T-helper 17 cell (primary cell): Measurements from ENCODE around the gene ARID1B. TPM values are rescaled to one million over a fixed set of nuclear protein-coding genes. Genes with fewer than 3 reads are reported as not detected.
A peak's percentile ranks its signal among the peaks of the same experiment; 100 is the strongest.

ENCODE experiments used
- ATAC-seq: fragments of 150-1000 bp; cut with Tn5 transposase; 2 replicates; pipeline ENCODE4 v1.10.0; 2021; ENCODE audit warnings: mild to moderate bottlenecking, moderate library complexity
- DNase-seq, 3 donors: peaks; one replicate each; pipeline versions ENCODE4 v3.0.0 to v3.0.0-alpha.2; 2020 to 2021
- H3K9me3 ChIP-seq: one replicate; pipeline ENCODE4 v1.7.0; 2013; ENCODE audit warnings: low read length, mild to moderate bottlenecking; ENCODE audit not compliant: control insufficient read depth, poor library complexity, severe bottlenecking
- H3K27ac Mint-ChIP-seq: one replicate; pipeline ENCODE4 v1.8.0; 2022; ENCODE audit warnings: mild to moderate bottlenecking, moderate library complexity, mixed read lengths
- H3K27me3 Mint-ChIP-seq: one replicate; pipeline ENCODE4 v1.8.0; 2022; ENCODE audit warnings: mixed read lengths
- H3K36me3 Mint-ChIP-seq: one replicate; pipeline ENCODE4 v1.8.0; 2022; ENCODE audit warnings: low read depth, mixed read lengths
- H3K4me1 Mint-ChIP-seq: one replicate; pipeline ENCODE4 v1.8.0; 2022; ENCODE audit warnings: mild to moderate bottlenecking, mixed read lengths
- H3K4me3 Mint-ChIP-seq: one replicate; pipeline ENCODE4 v1.8.0; 2022; ENCODE audit warnings: mild to moderate bottlenecking, moderate library complexity, mixed read lengths
- total RNA-seq, 4 donors: library from RNA in 2 of 4; stranded (reverse) in 2 of 4; gene quantifications; one replicate each; pipeline ENCODE4 v1.2.3 and lab custom pipeline; 2022 to 2026

Gene ARID1B
- total RNA-seq, 2 donors from 2014 or later, result 149 to 158 TPM

DNA sequence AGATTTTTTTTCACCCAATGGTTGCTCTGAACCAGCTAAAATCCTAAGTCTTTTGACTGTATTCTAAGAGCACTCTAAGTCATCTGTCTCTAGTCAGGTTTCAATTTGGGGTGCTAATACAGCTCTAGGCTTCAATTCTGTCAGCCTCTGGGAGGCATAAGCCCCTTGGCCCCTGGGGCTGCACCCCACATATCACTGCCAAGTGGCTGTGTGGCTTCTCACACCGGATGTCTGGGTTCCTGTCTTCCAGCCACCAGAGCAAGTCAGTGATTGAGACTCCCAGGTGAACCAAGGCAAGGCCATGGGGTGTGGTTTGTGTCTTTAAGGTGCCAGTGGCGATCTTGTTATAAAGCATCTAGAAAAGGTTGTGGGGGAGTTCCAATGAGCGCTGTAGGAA, 409.6 kb downstream of the ARID1B start:
- H3K27ac Mint-ChIP-seq, result peak overlapping the region; percentile 77
- H3K27me3 Mint-ChIP-seq, result no peaks in the 10 kb centered on the region
- H3K36me3 Mint-ChIP-seq, result peaks cover 11% of the 10 kb centered on the region
- peaks cover 24% of the 10 kb centered on the region for H3K4me1 Mint-ChIP-seq
- peak; percentile 56 for ATAC-seq
- no peaks in the 10 kb centered on the region for H3K9me3 ChIP-seq
- H3K4me3 Mint-ChIP-seq, result no peak overlapping the region
- no peak for DNase-seq

DNA sequence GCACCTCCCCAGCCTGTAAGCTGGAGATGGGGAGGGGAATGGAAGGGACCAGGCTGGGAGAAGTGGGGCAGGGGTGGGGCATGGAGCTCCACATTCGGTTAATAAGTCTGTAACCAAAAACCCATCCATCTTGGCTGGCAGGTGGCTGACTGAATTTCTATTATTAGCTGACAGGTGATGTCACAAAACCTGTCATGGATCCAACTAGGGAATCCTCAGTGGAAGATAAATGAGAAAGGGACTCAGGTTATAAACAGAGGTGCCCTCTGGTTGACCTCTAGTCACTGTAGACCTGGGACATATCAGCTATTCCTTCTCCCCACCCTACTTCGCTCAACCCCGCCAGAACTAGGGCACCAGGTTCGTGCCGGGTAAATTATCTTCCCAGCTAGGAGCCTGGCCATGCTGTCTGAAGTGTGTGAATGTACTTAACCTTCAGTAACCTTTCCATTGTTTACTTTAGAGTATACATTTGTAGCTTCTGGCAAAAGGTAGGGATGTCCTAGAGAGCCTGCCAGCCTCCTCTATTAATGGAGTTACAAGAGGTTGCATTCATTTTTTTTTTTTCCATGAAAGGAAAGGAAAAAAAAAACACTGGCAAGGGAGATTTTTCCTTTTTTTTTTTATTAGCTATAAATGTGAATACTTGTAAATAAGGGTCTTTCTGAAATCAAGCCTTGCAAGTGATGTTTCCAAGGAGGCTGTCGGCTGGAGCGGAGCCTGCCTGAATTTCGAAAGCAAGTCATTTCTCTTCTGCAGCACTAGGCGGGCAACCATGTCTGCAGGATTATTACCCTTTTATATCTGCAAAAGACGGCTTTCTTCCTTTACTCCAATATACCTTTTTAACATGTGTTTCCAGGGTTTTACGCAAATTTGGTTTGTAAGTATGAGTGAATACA, 410.3 kb downstream of the ARID1B start:
- Mint-ChIP-seq H3K27me3 (no peaks in the 10 kb centered on the region), H3K27ac (peak overlapping the region; percentile 77)

DNA sequence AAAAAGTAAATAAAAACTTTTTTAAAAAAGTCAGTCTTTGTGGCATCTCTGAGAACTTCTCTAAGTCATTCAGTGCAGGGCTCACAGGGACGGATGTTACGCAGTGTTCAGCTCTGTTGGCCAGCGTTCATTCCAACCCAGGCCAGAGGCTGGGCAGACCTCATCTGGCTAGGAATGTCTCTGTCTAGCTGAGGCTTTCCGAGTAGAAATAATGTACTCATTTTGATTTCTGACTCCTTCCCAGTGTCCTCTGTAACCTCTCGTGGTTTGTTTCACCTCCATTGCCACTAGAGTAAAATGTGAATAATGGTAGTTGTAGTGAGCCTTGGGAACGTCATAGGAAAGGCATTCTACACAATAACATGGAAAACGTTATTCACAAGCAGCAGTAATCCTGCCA, 411.0 kb downstream of the ARID1B start:
- Mint-ChIP-seq H3K4me1 (peaks cover 23% of the 10 kb centered on the region), H3K36me3 (peaks cover 8% of the 10 kb centered on the region), H3K27ac (no peak overlapping the region), H3K4me3 (no peak overlapping the region), H3K27me3 (no peaks in the 10 kb centered on the region)
- no peak for ATAC-seq
- no peak for DNase-seq
- no peaks in the 10 kb centered on the region for H3K9me3 ChIP-seq

More for the DNA sequence above, 410.3 kb downstream of the ARID1B start:
- ATAC-seq, result no peak
- no peak overlapping the region for H3K4me3 Mint-ChIP-seq
- H3K36me3 Mint-ChIP-seq, result peaks cover 11% of the 10 kb centered on the region
- H3K4me1 Mint-ChIP-seq, result peaks cover 24% of the 10 kb centered on the region
- H3K9me3 ChIP-seq, result no peaks in the 10 kb centered on the region
- no peak for DNase-seq

DNA sequence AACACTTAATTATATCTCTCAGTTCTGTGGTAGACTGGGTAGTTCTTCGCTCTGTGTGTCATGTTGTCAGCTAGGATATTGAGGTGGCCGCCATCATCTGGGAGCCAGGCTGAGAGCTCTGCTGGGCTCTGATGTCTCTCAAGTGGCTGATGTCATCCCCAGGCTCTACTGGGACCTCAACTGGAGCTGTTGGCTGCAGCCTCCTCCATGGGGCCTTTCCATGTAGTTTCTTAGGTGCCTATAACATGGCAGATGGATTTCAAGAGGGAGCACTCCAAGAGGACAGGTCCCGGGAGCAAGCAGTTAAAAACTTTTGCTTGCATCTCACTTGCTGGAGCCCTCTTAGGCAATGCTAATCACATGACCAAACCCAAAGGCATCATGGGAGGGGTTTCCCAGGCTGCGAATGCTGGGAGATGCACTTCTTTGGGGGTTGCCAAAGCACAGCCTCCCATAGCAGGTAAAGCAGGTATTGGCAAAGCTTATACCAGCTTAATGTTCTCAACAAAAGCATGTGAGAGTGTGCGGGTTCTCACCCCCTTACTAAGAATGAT, 416.3 kb downstream of the ARID1B start:
- peaks cover 18% of the 10 kb centered on the region for H3K4me1 Mint-ChIP-seq
- ATAC-seq, result no peak
- H3K4me3 Mint-ChIP-seq, result no peak overlapping the region
- peaks cover 5% of the 10 kb centered on the region for H3K36me3 Mint-ChIP-seq
- no peaks in the 10 kb centered on the region for H3K9me3 ChIP-seq
- peak overlapping the region; percentile 57 for H3K27ac Mint-ChIP-seq
- no peak for DNase-seq
- H3K27me3 Mint-ChIP-seq, result no peaks in the 10 kb centered on the region

DNA sequence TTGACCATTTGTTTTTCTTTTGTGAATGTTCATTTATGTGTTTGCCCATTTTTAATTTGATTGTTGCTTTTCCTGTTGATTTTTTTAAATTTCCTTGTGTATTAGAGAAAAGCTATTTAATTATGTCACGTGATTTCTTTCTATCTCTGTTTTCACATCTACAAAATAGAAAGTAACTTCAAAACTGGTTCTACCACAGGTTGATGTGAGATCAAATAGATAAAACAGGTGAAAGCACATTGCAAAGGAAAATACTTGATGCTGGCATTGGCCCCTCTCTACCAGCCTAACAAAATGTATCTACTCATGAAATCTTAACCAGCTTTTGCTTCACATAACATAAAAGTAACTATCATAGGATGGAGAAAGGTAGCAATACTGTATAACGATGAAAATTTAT, 416.9 kb downstream of the ARID1B start:
- H3K4me1 Mint-ChIP-seq, result peaks cover 18% of the 10 kb centered on the region
- H3K9me3 ChIP-seq, result no peaks in the 10 kb centered on the region
- no peaks in the 10 kb centered on the region for H3K27me3 Mint-ChIP-seq
- H3K27ac Mint-ChIP-seq, result peak overlapping the region; percentile 57
- peak overlapping the region; percentile 22 for H3K4me3 Mint-ChIP-seq
- peaks cover 5% of the 10 kb centered on the region for H3K36me3 Mint-ChIP-seq
- DNase-seq, result no peak
- ATAC-seq, result peak; percentile 54

DNA sequence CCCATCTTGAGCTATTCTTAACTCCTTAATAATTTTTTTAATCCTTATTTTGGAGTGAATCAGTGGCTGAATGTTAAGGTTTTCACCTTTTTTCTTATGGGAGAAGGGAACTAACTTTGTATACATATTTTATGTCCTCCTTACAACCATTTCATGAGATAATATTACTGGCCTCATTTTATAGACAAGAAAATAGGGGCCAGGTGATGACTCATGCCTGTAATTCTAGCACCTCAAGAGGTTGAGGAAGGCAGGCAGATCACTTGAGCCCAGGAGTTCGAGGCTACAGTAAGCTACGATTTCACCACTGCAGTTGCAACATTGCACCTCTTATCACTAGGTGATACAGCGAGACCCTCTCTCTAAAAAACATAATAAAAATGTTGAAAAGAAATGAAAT, 417.5 kb downstream of the ARID1B start:
- DNase-seq (no peak), ATAC-seq (no peak)
- Mint-ChIP-seq H3K27me3 (no peaks in the 10 kb centered on the region), H3K27ac (peak overlapping the region; percentile 75), H3K36me3 (peaks cover 5% of the 10 kb centered on the region), H3K4me3 (no peak overlapping the region), H3K4me1 (peaks cover 18% of the 10 kb centered on the region)
- no peaks in the 10 kb centered on the region for H3K9me3 ChIP-seq

DNA sequence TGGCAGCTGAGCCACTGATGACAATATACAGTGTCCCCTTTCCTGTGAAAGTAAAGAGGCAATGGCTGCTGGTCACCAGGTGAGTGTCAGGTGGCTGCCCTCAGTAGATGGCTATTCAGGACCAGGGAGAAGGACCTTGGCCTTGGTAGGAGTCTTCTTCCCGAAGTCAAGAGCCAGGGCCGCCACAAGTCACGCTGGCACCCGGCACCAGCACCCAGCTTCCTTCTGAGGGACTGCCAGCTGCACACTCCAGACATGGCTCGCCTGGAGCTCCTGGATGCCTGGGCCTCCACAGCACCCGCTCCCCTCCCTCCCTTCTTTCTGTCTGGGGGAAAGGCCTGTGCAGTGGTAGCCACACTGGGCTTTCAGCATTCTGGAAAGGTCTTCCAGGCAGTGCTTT, 419.2 kb downstream of the ARID1B start:
- H3K36me3 Mint-ChIP-seq, result peaks cover 4% of the 10 kb centered on the region

DNA sequence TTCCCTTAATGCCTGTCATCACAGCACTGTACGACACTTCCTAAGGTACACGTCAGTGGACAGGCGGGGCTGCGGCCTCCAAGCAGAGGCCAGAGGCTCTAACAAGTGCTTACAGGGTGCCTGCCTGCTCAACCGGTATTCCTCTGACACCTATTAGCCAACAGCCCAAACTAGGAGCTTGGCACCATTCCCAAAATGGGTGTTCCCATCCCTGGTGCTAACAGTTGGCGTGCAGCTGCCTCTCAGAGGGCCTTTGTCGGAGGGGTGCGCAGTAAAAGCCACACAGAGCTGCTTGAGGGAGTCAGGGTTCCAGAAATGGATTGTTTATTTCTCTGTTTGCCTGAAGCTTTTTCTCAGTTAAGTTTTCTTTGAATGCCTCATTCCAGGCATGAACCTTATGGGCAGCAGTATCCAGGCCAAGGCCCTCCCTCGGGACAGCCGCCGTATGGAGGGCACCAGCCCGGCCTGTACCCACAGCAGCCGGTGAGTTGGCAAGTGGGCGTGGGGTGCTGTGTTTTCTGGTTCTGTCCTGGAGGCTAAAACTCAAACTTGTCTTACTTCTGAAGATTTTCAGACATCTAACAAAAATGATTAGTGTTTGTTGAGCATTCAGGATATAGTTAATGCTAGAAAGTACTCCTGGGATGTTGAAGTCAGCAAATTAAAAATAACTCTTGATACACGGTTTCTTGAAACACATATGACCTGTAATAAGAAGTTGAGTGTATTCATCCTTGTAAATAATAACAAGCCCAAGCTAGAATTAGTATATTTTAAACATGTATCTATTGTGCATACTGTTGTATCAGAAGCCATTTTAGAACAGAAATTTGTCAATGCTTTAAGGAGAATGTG, 421.5 kb downstream of the ARID1B start:
- H3K9me3 ChIP-seq, result no peaks in the 10 kb centered on the region
- Mint-ChIP-seq H3K27me3 (no peaks in the 10 kb centered on the region), H3K4me1 (peaks cover 10% of the 10 kb centered on the region), H3K27ac (no peak overlapping the region), H3K4me3 (no peak overlapping the region), H3K36me3 (peaks cover 5% of the 10 kb centered on the region)
- ATAC-seq (no peak), DNase-seq (no peak)

More for the DNA sequence above, 419.2 kb downstream of the ARID1B start:
- H3K27me3 Mint-ChIP-seq, result no peaks in the 10 kb centered on the region
- H3K4me3 Mint-ChIP-seq, result no peak overlapping the region
- ATAC-seq (no peak), DNase-seq (no peak)
- H3K4me1 Mint-ChIP-seq, result peaks cover 14% of the 10 kb centered on the region
- H3K9me3 ChIP-seq, result no peaks in the 10 kb centered on the region
- H3K27ac Mint-ChIP-seq, result peak overlapping the region; percentile 84

DNA sequence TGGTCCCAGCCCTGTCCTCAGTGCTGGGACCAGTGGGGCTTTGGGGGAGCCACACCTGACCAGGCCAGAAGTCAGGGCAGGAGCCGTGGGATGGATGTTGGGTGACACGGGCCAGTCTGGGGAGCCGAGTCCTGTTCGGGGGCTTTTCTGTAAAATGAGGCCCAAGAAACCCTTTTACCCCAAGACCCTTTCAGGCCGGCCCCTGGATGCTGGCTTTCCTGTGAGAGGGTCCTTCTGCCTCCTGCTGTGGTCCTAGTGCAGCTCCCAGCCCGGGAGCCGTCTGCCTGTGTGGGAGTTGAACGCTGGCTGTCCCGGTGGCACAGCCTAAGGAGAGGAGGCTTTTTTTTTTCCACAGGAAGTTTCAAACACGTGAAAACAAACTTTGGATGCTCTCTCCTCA, 422.9 kb downstream of the ARID1B start:
- H3K4me1 Mint-ChIP-seq, result peaks cover 10% of the 10 kb centered on the region
- H3K27ac Mint-ChIP-seq, result no peak overlapping the region
- H3K4me3 Mint-ChIP-seq, result no peak overlapping the region
- H3K36me3 Mint-ChIP-seq, result peaks cover 8% of the 10 kb centered on the region
- DNase-seq (no peak), ATAC-seq (no peak)
- no peaks in the 10 kb centered on the region for H3K9me3 ChIP-seq
- no peaks in the 10 kb centered on the region for H3K27me3 Mint-ChIP-seq

DNA sequence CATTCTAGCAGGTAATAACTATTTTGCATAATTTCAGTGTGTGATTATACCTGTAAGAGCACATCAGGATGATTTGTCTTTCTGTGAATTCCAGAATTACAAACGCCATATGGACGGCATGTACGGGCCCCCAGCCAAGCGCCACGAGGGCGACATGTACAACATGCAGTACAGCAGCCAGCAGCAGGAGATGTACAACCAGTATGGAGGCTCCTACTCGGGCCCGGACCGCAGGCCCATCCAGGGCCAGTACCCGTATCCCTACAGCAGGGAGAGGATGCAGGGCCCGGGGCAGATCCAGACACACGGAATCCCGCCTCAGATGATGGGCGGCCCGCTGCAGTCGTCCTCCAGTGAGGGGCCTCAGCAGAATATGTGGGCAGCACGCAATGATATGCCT, 423.4 kb downstream of the ARID1B start:
- no peak overlapping the region for H3K27ac Mint-ChIP-seq
- no peak for DNase-seq
- H3K4me3 Mint-ChIP-seq, result no peak overlapping the region
- H3K4me1 Mint-ChIP-seq, result peaks cover 8% of the 10 kb centered on the region
- ATAC-seq, result no peak
- H3K36me3 Mint-ChIP-seq, result peaks cover 10% of the 10 kb centered on the region
- H3K27me3 Mint-ChIP-seq, result no peaks in the 10 kb centered on the region
- no peaks in the 10 kb centered on the region for H3K9me3 ChIP-seq

DNA sequence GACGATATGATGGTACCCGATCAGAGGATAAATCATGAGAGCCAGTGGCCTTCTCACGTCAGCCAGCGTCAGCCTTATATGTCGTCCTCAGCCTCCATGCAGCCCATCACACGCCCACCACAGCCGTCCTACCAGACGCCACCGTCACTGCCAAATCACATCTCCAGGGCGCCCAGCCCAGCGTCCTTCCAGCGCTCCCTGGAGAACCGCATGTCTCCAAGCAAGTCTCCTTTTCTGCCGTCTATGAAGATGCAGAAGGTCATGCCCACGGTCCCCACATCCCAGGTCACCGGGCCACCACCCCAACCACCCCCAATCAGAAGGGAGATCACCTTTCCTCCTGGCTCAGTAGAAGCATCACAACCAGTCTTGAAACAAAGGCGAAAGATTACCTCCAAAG, 423.9 kb downstream of the ARID1B start:
- no peak overlapping the region for H3K4me3 Mint-ChIP-seq
- no peaks in the 10 kb centered on the region for H3K9me3 ChIP-seq
- ATAC-seq (no peak), DNase-seq (no peak)
- no peaks in the 10 kb centered on the region for H3K27me3 Mint-ChIP-seq
- H3K4me1 Mint-ChIP-seq, result peaks cover 9% of the 10 kb centered on the region
- H3K36me3 Mint-ChIP-seq, result peaks cover 13% of the 10 kb centered on the region
- no peak overlapping the region for H3K27ac Mint-ChIP-seq

DNA sequence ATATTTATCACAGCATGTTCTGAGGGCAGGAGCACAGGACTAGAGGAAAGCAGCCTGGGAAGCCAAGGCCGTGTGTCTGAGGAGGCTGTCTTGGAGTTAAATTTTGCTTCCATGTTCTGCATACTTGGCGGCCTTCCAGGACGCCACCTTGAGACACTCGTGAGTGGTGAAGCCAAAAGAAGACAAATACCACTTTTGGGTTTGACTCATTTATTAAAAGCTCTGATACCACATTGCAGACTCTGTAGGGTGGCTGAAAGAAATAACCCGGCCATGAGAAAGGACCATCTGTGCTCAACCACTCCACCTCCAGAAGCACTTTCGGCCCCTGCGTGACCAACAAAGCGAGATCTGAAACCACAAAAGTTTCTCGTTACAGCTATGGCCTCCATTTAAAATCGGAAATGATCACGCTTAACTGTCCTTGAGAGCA, 426.1 kb downstream of the ARID1B start:
- no peak overlapping the region for H3K27ac Mint-ChIP-seq
- ATAC-seq (no peak), DNase-seq (no peak)
- H3K4me3 Mint-ChIP-seq, result peak overlapping the region; percentile 55
- no peaks in the 10 kb centered on the region for H3K9me3 ChIP-seq
- no peaks in the 10 kb centered on the region for H3K27me3 Mint-ChIP-seq
- H3K36me3 Mint-ChIP-seq, result peaks cover 18% of the 10 kb centered on the region
- peaks cover 7% of the 10 kb centered on the region for H3K4me1 Mint-ChIP-seq

DNA sequence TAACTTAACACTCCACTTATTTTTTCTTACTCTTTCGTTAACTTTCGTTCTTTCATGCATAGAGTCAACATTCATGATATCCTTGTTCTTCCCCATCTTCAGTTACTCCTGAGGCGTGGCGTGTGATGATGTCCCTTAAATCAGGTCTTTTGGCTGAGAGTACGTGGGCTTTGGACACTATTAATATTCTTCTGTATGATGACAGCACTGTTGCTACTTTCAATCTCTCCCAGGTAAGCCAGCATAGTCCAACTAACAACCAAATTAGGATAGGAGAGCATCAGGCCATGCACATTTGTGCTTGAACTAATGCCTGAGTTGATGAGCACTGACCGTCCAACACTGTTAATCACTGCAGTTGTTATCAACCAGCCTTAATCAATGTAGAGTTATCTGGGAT, 426.6 kb downstream of the ARID1B start:
- Mint-ChIP-seq H3K4me3 (peak overlapping the region; percentile 55), H3K36me3 (peaks cover 18% of the 10 kb centered on the region), H3K27ac (peak overlapping the region; percentile 41), H3K27me3 (no peaks in the 10 kb centered on the region), H3K4me1 (peaks cover 7% of the 10 kb centered on the region)
- no peaks in the 10 kb centered on the region for H3K9me3 ChIP-seq
- no peak for ATAC-seq
- DNase-seq, result no peak
